SKM-1 (cell line): ENCODE measurements around the gene IGIP.

Experiments used
- DNase-seq: peaks from one replicate; lab custom pipeline; 2025; ENCODE audit not compliant: unreplicated experiment; lab: John Stamatoyannopoulos, UW

Gene IGIP

GRCh38 chr5:140111011-140111858 lies 14.5 kb upstream of the IGIP start:
- peak; percentile 43 for DNase-seq

GRCh38 chr5:140111859-140112551 lies 13.7 kb upstream of the IGIP start:
- DNase-seq = no peak

GRCh38 chr5:140112685-140113179 lies 13.0 kb upstream of the IGIP start:
- no peak for DNase-seq

GRCh38 chr5:140113180-140113698 lies 12.5 kb upstream of the IGIP start:
- no peak for DNase-seq

GRCh38 chr5:140113699-140114263 lies 12.0 kb upstream of the IGIP start, which contains the start of gene PURA:
Gene PURA, plus strand, starts transcription at chr5:140114109. Its CDS starts 73 bp downstream, at chr5:140114182.
- DNase-seq = peak; percentile 77

GRCh38 chr5:140114341-140115185 lies 11.2 kb upstream of the IGIP start:
- no peak for DNase-seq

- DNase-seq = no peak
Observed at GRCh38 chr5:140115186-140115500, 10.6 kb upstream of the IGIP start.

GRCh38 chr5:140116716-140117115 lies 9.0 kb upstream of the IGIP start:
- no peak for DNase-seq

GRCh38 chr5:140117523-140117922 lies 8.2 kb upstream of the IGIP start:
- DNase-seq = no peak

GRCh38 chr5:140118302-140118936 lies 7.3 kb upstream of the IGIP start:
- DNase-seq = no peak

- DNase-seq = no peak
Observed at GRCh38 chr5:140126315-140127012, 727 bp downstream of the IGIP start.

GRCh38 chr5:140128376-140128775 lies 2.6 kb downstream of the IGIP start:
- no peak for DNase-seq

- DNase-seq = no peak
Observed at GRCh38 chr5:140130949-140131733, 5.4 kb downstream of the IGIP start.

- peak; percentile 27 for DNase-seq
Observed at GRCh38 chr5:140131967-140132409, 6.3 kb downstream of the IGIP start.

- DNase-seq = no peak
Observed at GRCh38 chr5:140133514-140134167, 7.9 kb downstream of the IGIP start.

- no peak for DNase-seq
Observed at GRCh38 chr5:140134277-140134935, 8.7 kb downstream of the IGIP start.

- DNase-seq = no peak
Observed at GRCh38 chr5:140135127-140135526, 9.4 kb downstream of the IGIP start.

- no peak for DNase-seq
Observed at GRCh38 chr5:140136624-140137023, 10.9 kb downstream of the IGIP start.
